NCI-H526 treated with DMSO at 0.1 percent for 48 hours (cell line): ENCODE measurements around the gene TBC1D5.
"Not testable (repeated sequence)": the region's sequence is repeated elsewhere in the genome, so short reads cannot be mapped to it uniquely, and the experiment has no call there.

Experiments
- DNase-seq: peaks from one replicate; lab custom pipeline; 2025; lab: John Stamatoyannopoulos, UW

Gene TBC1D5

DNA sequence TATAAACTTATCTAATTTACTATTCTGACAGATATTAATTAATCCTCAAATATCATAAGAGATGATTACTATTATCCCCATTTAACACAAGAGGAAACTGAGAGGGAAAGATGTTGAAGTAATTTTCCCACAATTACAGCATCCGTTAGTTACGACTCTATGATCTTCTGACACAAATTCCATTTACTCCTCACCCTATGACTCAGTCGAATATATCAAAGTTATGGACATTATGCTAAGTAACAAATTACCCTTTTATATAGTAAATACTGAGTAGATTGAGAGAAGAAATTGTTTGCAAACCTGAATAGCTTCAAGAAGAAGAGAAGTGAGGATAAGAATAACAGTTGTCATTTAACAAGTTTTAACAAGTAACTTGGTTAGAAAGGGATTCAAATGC, 340.0 kb downstream of the TBC1D5 start:
- DNase-seq = no peak

DNA sequence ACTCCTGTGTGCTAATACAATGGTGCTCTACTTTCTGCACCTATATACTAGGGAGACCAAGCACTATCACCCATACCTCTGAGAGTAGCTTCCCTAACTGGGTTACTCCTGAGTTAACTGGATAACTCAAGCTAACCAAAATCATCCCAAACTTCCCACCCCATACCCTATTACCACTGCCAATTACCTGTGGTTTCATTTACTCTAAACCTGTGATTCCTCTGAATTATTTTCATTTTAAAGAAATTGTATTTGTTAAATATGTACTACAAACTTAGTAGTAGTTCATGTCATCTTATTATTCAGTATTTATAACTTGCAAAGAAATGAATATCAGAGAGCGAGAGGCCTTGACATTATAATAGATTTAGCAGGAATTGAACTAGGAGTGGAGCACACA, 340.5 kb downstream of the TBC1D5 start:
- no peak for DNase-seq

DNA sequence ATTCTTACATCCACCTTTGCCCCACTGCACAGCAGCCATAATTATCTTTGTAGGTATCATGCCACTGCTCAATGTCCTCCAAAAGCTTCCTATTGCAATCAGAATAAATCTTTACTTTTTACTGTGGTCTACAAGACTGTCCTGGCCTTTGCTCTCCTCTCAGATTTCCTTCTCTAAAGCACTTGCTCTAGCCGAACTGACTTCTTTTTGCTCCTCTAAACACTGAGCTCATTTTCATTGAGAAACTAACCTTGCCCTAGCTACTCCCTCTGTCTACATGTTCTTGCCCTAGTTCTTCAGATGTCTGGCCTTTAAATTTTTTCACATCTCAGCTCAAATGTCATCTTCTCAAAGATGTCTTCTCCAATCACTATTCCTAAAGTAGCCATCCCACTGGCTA, 342.8 kb downstream of the TBC1D5 start:
- DNase-seq = no peak

DNA sequence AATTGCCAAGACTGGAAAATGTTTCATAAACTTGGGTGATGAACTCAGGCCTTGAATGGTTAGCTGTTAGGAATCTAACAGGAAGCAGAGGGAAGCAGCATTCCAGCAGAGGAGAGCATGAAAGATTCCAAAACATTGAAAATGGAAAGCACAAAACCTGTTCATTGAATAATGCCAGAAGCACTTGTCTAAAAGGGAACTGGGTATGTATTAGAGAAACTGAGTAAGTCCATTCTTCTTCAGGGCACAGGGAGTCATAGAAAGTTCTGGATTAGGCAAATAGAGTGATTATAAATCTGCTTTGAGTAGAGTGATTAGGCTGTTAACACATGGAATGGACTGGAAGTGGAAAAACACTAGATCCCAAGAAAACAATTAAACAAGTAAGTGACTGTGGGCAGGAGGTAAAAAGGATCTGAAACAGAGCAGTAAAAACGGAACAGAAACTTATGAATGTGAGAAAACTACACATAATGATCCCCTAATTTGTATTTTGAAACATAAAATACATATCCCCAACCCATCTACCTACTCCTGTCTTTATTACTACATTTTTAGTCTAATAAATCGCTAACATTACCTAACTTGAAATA, 343.4 kb downstream of the TBC1D5 start:
- no peak for DNase-seq

DNA sequence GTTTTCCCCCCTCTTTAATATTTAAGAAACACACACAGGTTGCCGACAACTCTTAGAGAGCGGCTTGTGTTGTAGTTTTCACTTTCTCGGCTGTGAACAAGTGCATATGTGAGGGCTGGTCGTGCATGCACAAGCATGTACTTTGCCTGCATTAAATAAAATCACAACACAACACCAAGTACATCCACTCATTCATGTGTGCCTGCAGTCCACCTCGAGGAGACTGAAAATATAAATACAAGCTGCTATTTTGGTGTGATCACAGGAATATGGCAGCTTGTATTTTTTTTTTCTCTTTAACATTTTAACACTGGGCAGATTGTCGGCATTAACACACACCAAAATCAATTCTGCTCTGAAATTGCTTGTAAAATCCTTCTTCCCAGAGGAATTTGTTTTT, 346.4 kb downstream of the TBC1D5 start:
- no peak for DNase-seq

DNA sequence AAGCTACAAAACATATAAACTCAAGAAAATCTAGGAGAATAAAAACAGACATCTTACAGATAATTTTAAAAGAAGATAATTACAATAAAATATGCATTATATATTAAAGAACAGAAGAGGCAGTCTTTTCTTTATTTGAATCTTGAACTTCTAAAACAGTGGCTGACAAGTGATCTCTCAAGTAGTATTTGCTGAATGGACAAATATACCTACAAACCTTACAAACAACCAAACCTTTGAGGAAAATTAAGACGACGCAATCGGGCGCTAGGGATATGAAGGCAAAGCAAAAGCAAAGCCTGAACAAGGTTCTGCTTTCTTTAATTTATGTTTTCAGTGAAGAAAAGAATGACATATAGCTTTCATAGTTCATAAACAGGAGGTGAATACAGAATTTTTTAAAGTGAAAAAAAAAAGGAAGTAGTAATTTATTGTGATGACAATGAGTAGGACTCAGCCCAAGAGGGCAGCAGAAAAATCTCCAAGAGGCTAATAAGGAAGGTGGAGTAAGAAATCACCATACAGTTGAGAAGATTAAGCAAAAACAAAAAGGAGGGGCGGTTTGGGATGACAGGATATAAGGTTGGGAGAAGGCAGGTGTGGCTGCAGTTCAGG, 347.8 kb downstream of the TBC1D5 start:
- no peak for DNase-seq

DNA sequence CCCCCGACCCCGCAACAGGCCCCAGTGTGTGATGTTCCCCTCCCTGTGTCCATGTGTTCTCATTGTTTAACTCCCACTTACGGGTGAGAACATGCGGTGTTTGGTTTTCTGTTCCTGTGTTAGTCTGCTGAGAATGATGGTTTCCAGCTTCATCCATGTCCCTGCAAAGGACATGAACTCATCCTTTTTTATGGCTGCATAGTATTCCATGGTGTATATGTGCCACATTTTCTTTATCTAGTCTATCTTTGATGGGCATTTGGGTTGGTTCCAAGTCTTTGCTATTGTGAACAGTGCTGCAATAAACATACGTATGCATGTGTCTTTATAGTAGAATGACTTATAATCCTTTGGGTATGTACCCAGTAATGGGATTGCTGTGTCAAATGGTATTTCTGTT, 349.9 kb downstream of the TBC1D5 start:
- not testable (repeated sequence) for DNase-seq

DNA sequence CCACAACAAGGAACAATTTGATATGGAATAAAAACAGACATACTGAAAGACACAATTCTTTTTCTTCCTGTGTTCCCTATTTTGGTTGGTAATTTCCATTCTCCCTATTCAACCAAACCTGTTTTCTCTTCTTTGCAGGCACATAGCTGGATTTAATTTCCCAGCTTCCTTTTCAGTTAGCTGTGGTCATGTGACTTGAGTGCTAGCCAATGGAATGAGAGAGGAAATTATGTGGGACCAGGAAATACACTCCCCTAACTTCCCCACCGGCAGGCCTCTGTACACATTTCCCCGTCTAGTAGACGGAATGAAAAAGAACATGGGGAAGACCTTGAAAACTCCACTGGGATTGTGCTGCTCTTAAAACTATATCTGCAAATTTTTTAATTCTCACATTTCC, 351.6 kb downstream of the TBC1D5 start:
- DNase-seq = no peak

DNA sequence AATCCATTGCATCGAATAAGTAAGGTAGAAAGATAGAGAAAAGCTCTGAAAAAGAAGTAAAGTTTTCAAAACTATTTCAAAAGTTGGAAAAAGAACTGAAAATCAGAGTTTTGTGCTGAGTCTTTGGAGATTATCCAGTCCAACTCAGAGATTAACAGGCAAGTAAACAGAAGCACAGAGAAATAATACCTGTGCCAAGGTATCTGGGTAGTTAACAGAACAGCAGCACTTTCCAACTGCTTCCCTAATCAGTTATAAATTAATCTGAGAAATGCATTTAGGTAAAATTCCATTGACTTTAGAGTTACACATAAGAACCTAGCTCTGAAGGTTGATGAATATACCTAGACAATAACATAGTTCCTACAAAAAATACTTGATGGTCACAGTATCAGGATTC, 355.3 kb downstream of the TBC1D5 start:
- no peak for DNase-seq

DNA sequence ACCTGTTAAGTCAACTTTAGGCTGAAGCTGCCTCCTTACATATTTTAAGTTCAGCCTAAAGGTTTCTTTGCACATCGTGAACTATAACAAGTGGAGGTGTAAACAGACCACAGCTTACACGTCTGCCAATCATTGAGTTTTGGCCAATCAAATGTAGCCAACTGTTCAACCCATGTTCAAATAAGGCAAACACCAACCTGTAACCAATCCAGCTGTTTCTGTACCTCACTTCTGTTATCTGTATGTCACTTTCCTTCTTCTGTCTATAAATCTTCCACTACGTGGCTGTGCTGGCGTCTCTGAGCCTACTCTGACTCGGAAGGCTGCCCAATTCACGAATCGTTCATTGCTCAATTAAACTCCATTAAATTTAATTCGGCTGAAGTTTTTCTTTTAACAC, 356.0 kb downstream of the TBC1D5 start:
- DNase-seq = no peak

DNA sequence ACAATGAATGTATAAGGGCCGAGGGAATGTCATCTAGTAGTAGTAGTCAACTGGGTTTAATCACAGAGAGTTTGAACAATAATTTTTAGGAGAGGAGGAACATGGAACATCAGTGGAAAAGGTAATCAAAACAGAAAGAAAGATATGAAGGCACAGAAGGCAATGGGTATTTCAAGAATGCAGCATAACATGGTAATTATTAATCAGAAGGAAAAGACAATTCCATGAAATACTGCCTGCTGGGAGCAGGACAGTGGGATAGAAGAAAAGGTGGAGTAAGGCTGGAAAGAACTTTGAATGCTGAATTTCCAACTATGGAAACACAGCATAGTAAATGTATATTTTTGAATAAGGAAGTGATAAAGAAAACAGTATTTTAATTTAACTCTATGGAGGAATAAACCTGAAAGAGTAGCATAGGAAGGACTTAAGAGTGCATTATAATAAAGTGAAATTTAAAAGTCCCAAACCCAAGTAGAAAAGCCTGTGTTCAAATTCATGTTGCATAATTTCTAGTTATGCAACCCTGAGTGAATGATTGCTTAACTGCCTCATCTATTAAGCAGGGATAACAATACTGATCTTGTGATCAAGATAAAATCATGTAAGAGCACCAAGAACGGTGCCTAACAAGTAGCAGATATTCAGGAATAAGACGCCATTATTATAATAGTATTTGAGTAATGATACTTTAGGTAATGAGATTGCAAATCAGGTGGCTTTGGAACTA, 357.7 kb downstream of the TBC1D5 start:
- peak; percentile 73 for DNase-seq

DNA sequence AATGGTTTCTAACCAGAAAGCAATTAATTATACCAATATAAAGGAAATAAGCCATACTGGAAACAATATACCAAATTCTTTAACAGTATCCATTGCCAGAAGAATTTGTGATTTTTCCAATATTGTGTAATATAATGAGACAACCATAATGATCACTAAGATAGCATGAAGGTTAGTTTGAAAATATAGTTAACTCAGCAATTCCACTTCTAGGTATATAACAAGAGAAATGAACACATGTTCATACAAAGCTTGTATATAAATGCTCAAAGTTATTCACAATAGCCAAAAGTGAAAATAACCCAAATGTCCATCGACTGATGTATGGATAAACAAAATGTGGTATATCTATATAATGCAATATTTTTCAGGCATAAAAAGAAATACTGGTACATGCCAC, 369.1 kb downstream of the TBC1D5 start:
- DNase-seq = no peak

DNA sequence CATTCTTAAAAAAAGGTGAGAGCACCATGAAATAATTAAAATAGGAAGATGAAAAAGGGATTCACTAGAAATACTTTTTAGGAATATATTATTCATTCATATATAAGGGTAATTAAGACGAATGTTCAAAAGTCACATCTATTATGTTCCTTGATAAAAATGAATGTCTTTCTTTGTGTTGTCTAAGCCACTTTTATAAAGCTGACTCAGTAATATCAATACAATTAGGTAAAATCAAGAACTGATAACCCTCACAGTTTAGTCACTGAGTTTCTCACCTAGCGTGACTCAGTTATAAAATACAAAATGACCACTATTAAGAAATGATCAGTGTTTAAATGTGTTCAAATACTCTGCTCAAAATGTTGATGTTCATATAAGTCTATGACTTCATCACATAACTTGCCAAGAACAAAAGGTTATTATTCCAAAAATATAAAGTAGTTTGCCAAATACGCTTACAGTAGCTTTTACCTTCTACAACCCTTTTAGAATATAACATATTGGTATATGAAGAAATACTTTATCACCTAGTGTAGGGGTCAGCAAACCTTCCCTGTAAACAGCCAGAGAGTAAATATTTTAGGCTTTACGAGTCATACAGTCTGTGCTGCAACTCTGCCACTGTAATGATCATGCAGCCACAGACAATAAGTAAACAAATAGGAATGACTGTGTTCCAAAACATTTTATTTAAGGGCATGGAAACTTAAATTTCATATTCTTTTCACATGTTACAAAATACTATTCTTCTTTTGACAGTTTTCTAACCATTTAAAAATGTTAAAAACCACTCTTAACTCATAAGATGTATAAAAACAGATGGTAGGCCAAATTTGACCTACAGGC, 369.8 kb downstream of the TBC1D5 start:
- DNase-seq = no peak

DNA sequence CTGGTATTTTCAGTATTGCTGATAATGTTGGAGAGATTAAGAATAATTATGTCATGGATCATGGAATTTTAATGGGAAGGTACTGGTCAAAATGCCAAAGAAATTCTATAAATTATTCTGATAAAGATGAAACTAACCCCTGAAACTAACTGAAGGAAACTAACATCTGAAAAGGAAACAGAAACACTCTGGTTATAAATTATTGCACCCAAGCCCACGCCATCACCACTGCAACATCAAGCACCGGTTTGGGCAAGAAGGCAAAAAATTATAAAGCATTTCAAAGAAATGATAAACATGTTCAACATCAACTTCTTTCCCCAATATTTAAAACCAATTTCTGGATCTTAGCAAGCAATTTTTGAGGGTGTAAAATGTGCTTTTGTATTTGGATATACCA, 372.5 kb downstream of the TBC1D5 start:
- no peak for DNase-seq

DNA sequence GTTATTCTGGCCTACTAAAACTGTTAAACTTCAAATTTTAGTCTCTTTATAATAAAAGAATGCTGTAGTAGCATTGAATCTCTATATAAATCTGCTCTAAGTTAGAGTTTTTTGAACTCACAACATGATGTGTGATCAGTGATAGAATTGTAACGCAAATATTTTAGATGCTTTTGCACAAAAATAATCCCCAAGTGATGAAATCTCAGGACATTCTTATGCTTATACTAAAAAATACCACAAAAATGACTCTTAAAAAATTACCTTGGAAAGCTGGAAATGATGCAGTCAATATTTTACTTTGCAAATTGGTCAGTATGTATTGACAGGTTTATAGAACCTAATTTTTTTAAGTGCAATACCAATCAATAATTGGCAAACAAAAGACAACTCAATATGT, 375.3 kb downstream of the TBC1D5 start:
- no peak for DNase-seq

DNA sequence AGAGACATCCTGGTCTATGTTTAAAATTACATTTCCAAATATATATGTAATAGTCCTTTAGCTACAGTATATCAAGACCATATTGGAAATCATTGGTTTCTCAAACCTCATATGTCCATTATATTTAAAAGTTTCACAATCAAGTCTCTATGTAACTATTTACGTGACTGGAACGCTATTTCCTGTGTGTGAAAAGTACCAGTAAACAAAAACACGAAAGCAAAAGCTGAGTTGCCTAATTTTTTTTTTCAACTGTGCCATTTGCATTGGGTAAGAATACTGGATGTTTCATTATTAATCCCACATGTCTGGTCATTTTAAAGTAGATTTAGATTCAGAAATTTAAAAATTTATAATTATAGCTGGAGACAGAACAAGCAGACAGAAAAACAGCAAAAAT, 381.4 kb downstream of the TBC1D5 start:
- DNase-seq = no peak

DNA sequence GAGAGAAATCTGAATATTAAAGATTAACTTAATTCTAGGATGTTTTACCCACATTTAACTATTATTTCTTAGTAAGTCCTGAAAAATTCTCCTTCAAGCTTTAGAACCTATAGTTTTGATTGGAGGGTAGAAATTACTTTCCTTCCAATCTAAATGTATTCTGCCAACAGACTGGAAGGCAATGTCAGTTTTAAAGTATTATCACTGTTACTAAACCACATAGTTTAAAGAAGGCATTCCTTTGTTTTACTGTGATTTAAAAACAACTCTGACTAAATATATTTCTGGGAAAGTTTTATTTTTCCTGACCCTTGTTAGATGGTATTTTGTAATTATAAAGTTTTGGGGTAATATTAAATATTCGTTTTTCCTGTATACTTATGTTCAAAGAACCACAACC, 382.5 kb downstream of the TBC1D5 start:
- no peak for DNase-seq

DNA sequence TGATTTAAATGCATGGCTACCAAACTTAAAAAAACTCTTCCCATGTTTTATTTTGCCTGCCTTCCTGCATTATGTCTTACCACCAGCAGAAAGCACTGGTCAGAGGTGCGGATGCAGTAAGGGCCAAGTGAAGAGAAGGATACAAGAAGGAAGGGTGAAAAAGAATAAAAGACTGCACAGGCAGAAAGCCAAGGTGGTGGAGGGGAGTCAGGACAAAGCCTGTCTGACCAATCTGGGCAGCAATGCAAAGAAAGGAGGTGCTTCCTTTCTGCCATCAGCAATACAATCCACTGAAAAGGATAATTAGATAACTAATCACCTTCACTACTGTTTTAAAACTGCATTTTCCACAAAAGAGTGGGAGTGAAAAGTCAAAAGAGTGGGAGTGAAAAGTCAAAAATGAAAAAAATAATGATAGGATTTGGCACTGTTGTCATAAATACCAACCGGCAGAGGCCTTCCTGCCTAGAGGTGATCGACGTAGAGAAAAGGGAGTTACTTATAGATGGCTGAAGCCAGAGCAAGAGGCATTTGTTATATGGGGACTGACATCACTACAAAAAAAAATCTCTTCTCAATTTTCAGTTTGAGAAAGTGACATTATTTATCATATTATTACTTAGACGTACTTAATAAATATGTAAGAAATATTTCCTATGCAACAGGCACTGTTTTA, 385.3 kb downstream of the TBC1D5 start:
- DNase-seq = no peak

DNA sequence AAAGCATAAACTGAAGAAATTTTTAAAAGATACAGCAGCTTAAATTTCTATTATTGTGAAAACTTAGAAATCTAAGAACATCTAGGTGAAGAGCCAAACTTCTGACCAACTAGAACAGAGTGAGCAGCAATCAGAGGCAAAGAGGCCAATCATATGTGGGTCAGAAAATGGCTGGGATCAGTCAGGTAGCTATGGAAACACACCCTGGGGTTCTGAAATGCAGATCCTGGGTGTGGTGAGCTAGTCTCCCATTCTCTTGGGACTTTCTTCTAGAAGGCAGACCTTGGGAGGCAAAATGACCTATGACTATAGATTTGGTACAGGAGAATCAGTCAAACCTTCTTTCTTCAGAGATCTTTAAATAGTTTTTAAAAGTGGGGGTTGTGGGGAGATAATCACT, 385.8 kb downstream of the TBC1D5 start:
- DNase-seq = no peak

DNA sequence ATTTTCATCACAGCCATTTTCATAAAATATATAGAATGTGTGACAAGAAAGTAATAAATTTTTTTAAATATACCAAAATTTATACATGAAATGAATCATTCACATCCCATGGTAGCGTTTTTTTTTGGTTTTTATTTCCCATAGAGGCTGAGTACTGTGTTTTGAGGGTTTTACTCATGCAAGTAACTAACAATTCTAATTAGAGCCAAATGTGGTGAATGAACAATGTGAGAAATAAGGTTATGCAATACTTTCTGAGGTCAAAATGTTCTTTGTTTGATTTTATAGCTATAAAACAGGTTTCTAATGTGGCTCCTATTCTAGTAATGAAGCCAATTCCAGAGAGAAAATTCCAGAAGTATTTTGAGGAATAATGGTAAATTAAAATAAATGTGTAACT, 386.8 kb downstream of the TBC1D5 start:
- no peak for DNase-seq

DNA sequence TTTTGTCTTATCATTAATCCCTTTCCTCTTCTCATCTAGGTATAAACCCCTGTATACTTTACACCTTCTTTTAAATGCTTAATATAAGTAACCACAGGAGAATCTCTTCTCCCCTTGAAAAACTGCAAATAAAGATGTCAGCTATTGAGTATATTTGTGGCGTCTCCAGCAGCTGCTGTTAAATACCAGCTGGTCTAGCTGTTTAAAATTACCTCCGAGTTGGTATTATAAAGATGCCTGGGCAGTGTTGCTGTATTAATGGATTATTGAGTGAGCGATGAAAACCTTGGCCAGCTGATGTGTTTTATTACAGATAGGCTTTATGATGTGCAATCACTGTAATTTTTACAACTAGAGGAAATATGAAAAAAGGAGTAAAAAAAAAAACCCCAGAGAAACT, 388.1 kb downstream of the TBC1D5 start:
- DNase-seq = no peak

DNA sequence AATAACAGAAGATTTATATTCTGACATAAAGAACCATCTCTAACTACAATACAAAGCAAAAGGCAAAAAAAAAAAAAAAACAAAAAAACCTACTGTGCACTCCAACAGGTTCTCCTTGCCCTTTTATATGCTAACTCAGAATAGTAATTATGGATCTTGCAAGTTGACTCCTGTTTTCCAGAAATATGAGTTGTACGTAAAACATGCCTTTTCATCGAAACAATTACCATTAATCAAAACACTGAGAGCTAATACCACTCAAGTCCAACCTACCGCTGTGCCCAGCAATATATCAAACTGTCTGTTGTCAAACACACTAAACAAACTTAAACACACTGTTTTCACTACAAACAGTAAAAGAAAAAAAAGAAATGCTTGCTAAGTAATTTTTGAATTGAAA, 389.8 kb downstream of the TBC1D5 start:
- DNase-seq = no peak
